ENCODE measurements around the gene ENTPD8. TPM values are rescaled to one million over a fixed set of nuclear protein-coding genes. Genes with fewer than 3 reads are reported as not detected.

ENTPD8 gene
- total and polyA plus RNA-seq, 2 donors (not counting 3 experiments of a cell fraction or from before 2014, with no cell fraction given), result 0.44 to 0.51 TPM

- ChIA-PET POLR2A (no interaction called here), CTCF (interaction anchor here (1.4 to 1.5 kb wide), 2 partner anchors 16 to 153 kb away, joined by 3 to 8 read pairs; partner anchors contain the start of genes EXD3 and NOXA1)
- no peak for FAIRE-seq
- no peak for DNase-seq (ENCODE audit: low read depth, low spot score)
- H3K4me3 ChIP-seq (replicated peaks in 1 of 3; ENCODE audit: insufficient read depth in 1 of 3, low read depth in 1 of 3, low read length in 3 of 3), result no peak overlapping the region
- H3K36me3 ChIP-seq (ENCODE audit: control insufficient read depth in 2 of 2, extremely low read depth in 1 of 2, insufficient read depth in 2 of 2, low read length in 2 of 2), result no peaks in the 10 kb centered on the region
- no peak for TF ChIP-seq FOS (IDR thresholded peaks at IDR 0.05; ENCODE audit: borderline replicate concordance, insufficient read depth, low read length)
- TF ChIP-seq GATA2 (IDR thresholded peaks at IDR 0.05; ENCODE audit: insufficient read depth, insufficient read length, low read depth, low read length), result no peak
- no peaks in the 10 kb centered on the region for H3K9me3 ChIP-seq (replicated peaks; ENCODE audit: control insufficient read depth, insufficient read depth, low read length)
- dilution Hi-C loops (cut with MboI; ENCODE audit: extremely low pct_ligation_motif_present, low sequenced_read_pairs) (no loop called here), intact Hi-C loops (cut with micrococcal nuclease) (no loop called here)
- H3K4me2 ChIP-seq (ENCODE audit: insufficient read depth, low read length), result no peak overlapping the region
- no peaks in the 10 kb centered on the region for H3K9me1 ChIP-seq (replicated peaks; ENCODE audit: control insufficient read depth, extremely low read depth, insufficient read depth, low read length)
- no peaks in the 10 kb centered on the region for H3K27me3 ChIP-seq (ENCODE audit: control insufficient read depth in 2 of 2, insufficient read depth in 2 of 2, low read length in 2 of 2)
- no peaks in the 10 kb centered on the region for H3K4me1 ChIP-seq (ENCODE audit: control insufficient read depth, extremely low read depth, insufficient read depth, low read length)
- H3K27ac ChIP-seq (ENCODE audit: insufficient read depth, low read depth, low read length), result no peak overlapping the region
- H3K79me2 ChIP-seq (ENCODE audit: control insufficient read depth, insufficient read depth, low read length), result no peaks in the 10 kb centered on the region
- no peaks in the 10 kb centered on the region for H4K20me1 ChIP-seq (replicated peaks; ENCODE audit: control insufficient read depth, extremely low read depth, insufficient read depth, low read length)
- H2AFZ ChIP-seq (ENCODE audit: low read depth, low read length), result no peak overlapping the region
- BruUV-seq (replicated peaks), result no TSS peak
- no peak overlapping the region for H3K9ac ChIP-seq (replicated peaks; ENCODE audit: extremely low read depth, insufficient read depth, low read length)
Observed at GRCh38 chr9:137439158-137439714, 1.9 kb downstream of the ENTPD8 start.

DNA sequence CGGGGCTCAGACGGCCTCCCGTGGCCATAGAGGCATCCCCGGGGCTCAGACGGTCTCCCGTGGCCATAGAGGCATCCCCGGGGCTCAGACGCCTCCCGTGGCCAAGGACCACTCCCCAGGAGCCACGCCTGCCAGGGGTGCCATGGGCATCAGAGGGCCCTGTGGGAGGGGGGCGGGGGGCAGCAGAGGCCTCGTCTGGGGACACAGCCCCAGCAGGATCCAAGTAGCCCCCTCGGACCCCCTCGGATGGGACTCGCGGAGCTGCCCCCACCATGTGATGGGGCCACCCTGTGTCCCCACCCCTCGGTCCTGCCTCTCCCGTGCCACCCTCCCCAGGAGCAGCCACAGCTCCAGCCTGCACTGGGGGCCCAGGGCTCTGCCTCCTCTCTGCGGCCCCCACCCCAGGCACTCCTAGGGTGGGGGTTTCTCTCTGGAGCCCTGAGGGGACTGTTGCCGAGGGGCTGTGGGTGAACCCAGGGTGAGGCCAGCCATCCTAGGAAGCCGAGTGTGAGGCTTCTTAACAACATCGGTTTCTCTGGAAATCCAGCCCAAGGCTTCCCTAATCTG, 2.5 kb downstream of the ENTPD8 start:
- DNase-seq (ENCODE audit: low read depth, low spot score) (no peak), FAIRE-seq (no peak)
- Histone ChIP-seq H3K9me1 (replicated peaks; ENCODE audit: control insufficient read depth, extremely low read depth, insufficient read depth, low read length) (no peaks in the 10 kb centered on the region), H3K9ac (replicated peaks; ENCODE audit: extremely low read depth, insufficient read depth, low read length) (no peak overlapping the region), H3K36me3 (ENCODE audit: control insufficient read depth in 2 of 2, extremely low read depth in 1 of 2, insufficient read depth in 2 of 2, low read length in 2 of 2) (no peaks in the 10 kb centered on the region), H4K20me1 (replicated peaks; ENCODE audit: control insufficient read depth, extremely low read depth, insufficient read depth, low read length) (no peaks in the 10 kb centered on the region), H3K4me1 (ENCODE audit: control insufficient read depth, extremely low read depth, insufficient read depth, low read length) (no peaks in the 10 kb centered on the region), H3K4me3 (replicated peaks in 1 of 3; ENCODE audit: insufficient read depth in 1 of 3, low read depth in 1 of 3, low read length in 3 of 3) (no peak overlapping the region), H2AFZ (ENCODE audit: low read depth, low read length) (no peak overlapping the region), H3K4me2 (ENCODE audit: insufficient read depth, low read length) (no peak overlapping the region), H3K79me2 (ENCODE audit: control insufficient read depth, insufficient read depth, low read length) (no peaks in the 10 kb centered on the region), H3K27ac (ENCODE audit: insufficient read depth, low read depth, low read length) (no peak overlapping the region), H3K9me3 (replicated peaks; ENCODE audit: control insufficient read depth, insufficient read depth, low read length) (no peaks in the 10 kb centered on the region), H3K27me3 (ENCODE audit: control insufficient read depth in 2 of 2, insufficient read depth in 2 of 2, low read length in 2 of 2) (no peaks in the 10 kb centered on the region)
- intact Hi-C loops (cut with micrococcal nuclease), result no loop called here
- dilution Hi-C loops (cut with MboI; ENCODE audit: extremely low pct_ligation_motif_present, low sequenced_read_pairs), result no loop called here
- CTCF ChIA-PET, result interaction anchor here (1.4 to 1.5 kb wide), 2 partner anchors 16 to 152 kb away, joined by 3 to 8 read pairs; partner anchors contain the start of genes EXD3 and NOXA1
- no TSS peak for BruUV-seq (replicated peaks)
- TF ChIP-seq MYC (IDR thresholded peaks at IDR 0.05; ENCODE audit: low read depth, low read length) (no peak), JUN (IDR thresholded peaks at IDR 0.05; ENCODE audit: borderline replicate concordance, insufficient read depth, insufficient read length, low read depth) (no peak), MAX (IDR thresholded peaks at IDR 0.05; ENCODE audit: insufficient read depth, insufficient read length) (no peak), EZH2 (IDR thresholded peaks at IDR 0.05; ENCODE audit: borderline replicate concordance, low read depth, low read length, severe bottlenecking) (no peak), FOS (IDR thresholded peaks at IDR 0.05; ENCODE audit: borderline replicate concordance, insufficient read depth, low read length) (no peak), POLR2A (IDR thresholded peaks at IDR 0.05; ENCODE audit: low read depth, low read length) (no peak), POLR2AphosphoS5 (IDR thresholded peaks at IDR 0.05; ENCODE audit: insufficient read depth, low read depth, low read length) (no peak), GATA2 (IDR thresholded peaks at IDR 0.05; ENCODE audit: insufficient read depth, insufficient read length, low read depth, low read length) (no peak)
- TF ChIP-seq, protein P1, sequence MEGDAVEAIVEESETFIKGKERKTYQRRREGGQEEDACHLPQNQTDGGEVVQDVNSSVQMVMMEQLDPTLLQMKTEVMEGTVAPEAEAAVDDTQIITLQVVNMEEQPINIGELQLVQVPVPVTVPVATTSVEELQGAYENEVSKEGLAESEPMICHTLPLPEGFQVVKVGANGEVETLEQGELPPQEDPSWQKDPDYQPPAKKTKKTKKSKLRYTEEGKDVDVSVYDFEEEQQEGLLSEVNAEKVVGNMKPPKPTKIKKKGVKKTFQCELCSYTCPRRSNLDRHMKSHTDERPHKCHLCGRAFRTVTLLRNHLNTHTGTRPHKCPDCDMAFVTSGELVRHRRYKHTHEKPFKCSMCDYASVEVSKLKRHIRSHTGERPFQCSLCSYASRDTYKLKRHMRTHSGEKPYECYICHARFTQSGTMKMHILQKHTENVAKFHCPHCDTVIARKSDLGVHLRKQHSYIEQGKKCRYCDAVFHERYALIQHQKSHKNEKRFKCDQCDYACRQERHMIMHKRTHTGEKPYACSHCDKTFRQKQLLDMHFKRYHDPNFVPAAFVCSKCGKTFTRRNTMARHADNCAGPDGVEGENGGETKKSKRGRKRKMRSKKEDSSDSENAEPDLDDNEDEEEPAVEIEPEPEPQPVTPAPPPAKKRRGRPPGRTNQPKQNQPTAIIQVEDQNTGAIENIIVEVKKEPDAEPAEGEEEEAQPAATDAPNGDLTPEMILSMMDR (IDR thresholded peaks at IDR 0.05; ENCODE audit: extremely low read depth in 1 of 2, insufficient read depth in 1 of 2, low read depth in 1 of 2, low read length in 2 of 2), result no peak
- POLR2A ChIA-PET, result no interaction called here

All from endothelial cell of umbilical vein (primary cell).